Keratinocyte (primary cell): ENCODE data around the gene CD101. TPM values are rescaled to one million over a fixed set of nuclear protein-coding genes. Genes with fewer than 3 reads are reported as not detected.

Experiments
- DNase-seq: peaks from one replicate; pipeline ENCODE4 v3.0.0-alpha.2; 2011; ENCODE audit warnings: low read depth, missing footprints, low spot score
- FAIRE-seq: peaks from 2 replicates; lab custom pipeline; 2011; peaks lifted over from hg19 to GRCh38; lab: Jason Lieb, UNC
- H2AFZ ChIP-seq: 2 replicates; pipeline ENCODE4 v1.6.0; 2012; ENCODE audit warnings: low read length, control low read depth, inconsistent platforms; ENCODE audit not compliant: control insufficient read depth
- H3K27ac ChIP-seq: 2 replicates; pipeline ENCODE4 v1.5.1; 2011; ENCODE audit warnings: low read length; ENCODE audit not compliant: control insufficient read depth, insufficient read depth
- H3K27me3 ChIP-seq: 3 replicates; pipeline ENCODE4 v1.6.0; 2011; ENCODE audit warnings: low read length; ENCODE audit not compliant: control insufficient read depth, insufficient read depth; ENCODE audit errors: extremely low read depth
- H3K36me3 ChIP-seq, 2 experiments: 2 replicates in 1 of 2; 3 replicates in 1 of 2; pipeline ENCODE4 v1.5.1; 2011; ENCODE audit warnings: low read length in 2 of 2, mild to moderate bottlenecking in 1 of 2; ENCODE audit not compliant: control insufficient read depth in 2 of 2, insufficient read depth in 2 of 2; ENCODE audit errors: extremely low read depth in 1 of 2
- H3K4me1 ChIP-seq: 3 replicates; pipeline ENCODE4 v1.5.1; 2011; ENCODE audit warnings: low read length; ENCODE audit not compliant: control insufficient read depth, insufficient read depth; ENCODE audit errors: extremely low read depth
- H3K4me2 ChIP-seq: 3 replicates; pipeline ENCODE4 v1.6.0; 2011; ENCODE audit warnings: low read depth, low read length; ENCODE audit not compliant: control insufficient read depth, insufficient read depth; ENCODE audit errors: extremely low read depth
- H3K4me3 ChIP-seq, 3 experiments: fragments of 200-600 bp in 1 of 3; sonication (generic) in 1 of 3; 2 replicates in 2 of 3; 3 replicates in 1 of 3; pipeline ENCODE4 v1.5.1; 2011 to 2016; ENCODE audit warnings: low read length in 3 of 3, mild to moderate bottlenecking in 3 of 3, control low read depth in 2 of 3, inconsistent platforms in 1 of 3, low read depth in 1 of 3, mixed read lengths in 1 of 3, mixed run types in 1 of 3, moderate library complexity in 1 of 3; ENCODE audit not compliant: control insufficient read depth in 2 of 3, insufficient read depth in 2 of 3; ENCODE audit errors: extremely low read depth in 1 of 3
- H3K79me2 ChIP-seq: 2 replicates; pipeline ENCODE4 v1.6.0; 2012; ENCODE audit warnings: low read length; ENCODE audit not compliant: control insufficient read depth, insufficient read depth
- H3K9ac ChIP-seq: 3 replicates; pipeline ENCODE4 v1.6.0; 2011; ENCODE audit warnings: low read length; ENCODE audit not compliant: control insufficient read depth, insufficient read depth; ENCODE audit errors: extremely low read depth
- H3K9me1 ChIP-seq: 3 replicates; pipeline ENCODE4 v1.6.0; 2011; ENCODE audit warnings: low read length; ENCODE audit not compliant: control insufficient read depth, insufficient read depth; ENCODE audit errors: extremely low read depth
- H3K9me3 ChIP-seq: 2 replicates; pipeline ENCODE4 v1.5.1; 2012; ENCODE audit warnings: low read depth, low read length; ENCODE audit not compliant: control insufficient read depth
- H4K20me1 ChIP-seq: 3 replicates; pipeline ENCODE4 v1.6.0; 2011; ENCODE audit warnings: low read length; ENCODE audit not compliant: control insufficient read depth, insufficient read depth; ENCODE audit errors: extremely low read depth
- EZH2 ChIP-seq: IDR thresholded peaks from one replicate; pipeline ENCODE4 v1.6.1; 2012; ENCODE audit warnings: inconsistent platforms, mild to moderate bottlenecking, low read length, moderate library complexity
- dilution Hi-C: fragments of 300-500 bp; cut with MboI; formaldehyde crosslinking; loops from one replicate; pipeline ENCODE4 v1.7.0; 2020; ENCODE audit warnings: low sequenced_read_pairs; ENCODE audit not compliant: extremely low pct_ligation_motif_present
- polyA plus RNA-seq, 5 experiments: library from polyadenylated mRNA; depleted of rRNA in 3 of 5; stranded (reverse) in 3 of 5; stranded (forward) in 1 of 5; unstranded in 1 of 5; fragments of >200 nt; gene quantifications; 1 replicate in 1 of 5; 2 replicates in 3 of 5; 3 replicates in 1 of 5; pipeline versions ENCODE4 v1.2.1 to v1.2.3, GENCODE V29; 2011 to 2012; ENCODE audit warnings: missing spikeins in 2 of 5, low read depth in 1 of 5, low replicate concordance in 1 of 5
- TF ChIP-seq, protein P1 (sequence below), 3 experiments: IDR thresholded peaks in 1 of 3; conservative IDR thresholded peaks in 1 of 3; optimal IDR thresholded peaks in 1 of 3; 2 replicates in 2 of 3; 3 replicates in 1 of 3; pipeline versions ENCODE3 to v1.5.1; 2011; ENCODE audit warnings: low read length in 3 of 3, mild to moderate bottlenecking in 3 of 3, moderate library complexity in 2 of 3, control low read depth in 1 of 3, inconsistent platforms in 1 of 3; ENCODE audit not compliant: insufficient read depth in 2 of 3; ENCODE audit errors: extremely low read depth in 1 of 3

CD101 gene
- polyA plus RNA-seq, 1 donor (not counting 4 experiments of a cell fraction or from before 2014, with no cell fraction given): 1.8 TPM

DNA sequence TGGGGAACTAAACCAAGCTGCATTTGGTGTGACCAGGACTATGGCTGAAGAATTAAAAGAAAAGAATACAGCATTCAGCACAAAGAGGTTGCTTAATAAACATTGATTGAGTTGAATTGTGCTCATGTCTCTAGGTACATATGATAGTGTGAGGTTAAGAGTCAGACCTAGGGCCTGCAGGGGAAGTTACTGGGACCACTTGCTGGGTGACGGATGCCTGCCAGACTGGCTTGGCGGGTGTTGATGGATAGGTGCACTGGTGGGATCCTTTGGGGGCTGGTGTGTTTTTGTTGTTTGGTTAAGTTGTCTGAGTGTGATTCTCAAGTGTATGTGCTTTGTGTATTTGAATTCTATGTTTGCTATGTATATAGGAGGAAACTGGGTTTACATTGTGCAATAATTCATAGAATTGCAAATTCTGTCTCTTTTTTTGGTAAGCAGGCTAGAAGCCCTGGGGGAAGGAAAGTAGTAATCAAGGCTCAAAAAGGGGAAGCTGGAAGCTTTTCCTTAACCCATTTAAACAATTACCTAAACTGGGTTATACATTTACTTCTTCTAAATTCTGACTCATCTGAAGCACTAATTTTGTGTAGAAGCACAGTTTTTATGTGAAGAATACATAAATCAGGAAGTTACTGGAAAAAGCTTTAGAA is 1.8 kb downstream of the CD101 start:
- H3K27me3 ChIP-seq: no peaks in the 10 kb centered on the region
- H3K4me3 ChIP-seq: no peak overlapping the region
- no peaks in the 10 kb centered on the region for H3K36me3 ChIP-seq
- no peak for TF ChIP-seq EZH2
- TF ChIP-seq, protein P1, sequence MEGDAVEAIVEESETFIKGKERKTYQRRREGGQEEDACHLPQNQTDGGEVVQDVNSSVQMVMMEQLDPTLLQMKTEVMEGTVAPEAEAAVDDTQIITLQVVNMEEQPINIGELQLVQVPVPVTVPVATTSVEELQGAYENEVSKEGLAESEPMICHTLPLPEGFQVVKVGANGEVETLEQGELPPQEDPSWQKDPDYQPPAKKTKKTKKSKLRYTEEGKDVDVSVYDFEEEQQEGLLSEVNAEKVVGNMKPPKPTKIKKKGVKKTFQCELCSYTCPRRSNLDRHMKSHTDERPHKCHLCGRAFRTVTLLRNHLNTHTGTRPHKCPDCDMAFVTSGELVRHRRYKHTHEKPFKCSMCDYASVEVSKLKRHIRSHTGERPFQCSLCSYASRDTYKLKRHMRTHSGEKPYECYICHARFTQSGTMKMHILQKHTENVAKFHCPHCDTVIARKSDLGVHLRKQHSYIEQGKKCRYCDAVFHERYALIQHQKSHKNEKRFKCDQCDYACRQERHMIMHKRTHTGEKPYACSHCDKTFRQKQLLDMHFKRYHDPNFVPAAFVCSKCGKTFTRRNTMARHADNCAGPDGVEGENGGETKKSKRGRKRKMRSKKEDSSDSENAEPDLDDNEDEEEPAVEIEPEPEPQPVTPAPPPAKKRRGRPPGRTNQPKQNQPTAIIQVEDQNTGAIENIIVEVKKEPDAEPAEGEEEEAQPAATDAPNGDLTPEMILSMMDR (optimal IDR thresholded peaks at IDR 0.05 in 1 of 3, IDR thresholded peaks at IDR 0.05 in 1 of 3, conservative IDR thresholded peaks at IDR 0.05 in 1 of 3; ENCODE audit: extremely low read depth in 1 of 3, insufficient read depth in 2 of 3, low read length in 3 of 3): no peak
- no peaks in the 10 kb centered on the region for H4K20me1 ChIP-seq
- H2AFZ ChIP-seq: no peak overlapping the region
- no peaks in the 10 kb centered on the region for H3K9me1 ChIP-seq
- H3K79me2 ChIP-seq: no peaks in the 10 kb centered on the region
- DNase-seq (no peak), FAIRE-seq (no peak)
- no peaks in the 10 kb centered on the region for H3K9me3 ChIP-seq
- peaks cover 11% of the 10 kb centered on the region for H3K4me1 ChIP-seq
- H3K4me2 ChIP-seq: no peak overlapping the region
- H3K9ac ChIP-seq: no peak overlapping the region
- dilution Hi-C loops: no loop called here
- H3K27ac ChIP-seq: no peak overlapping the region

DNA sequence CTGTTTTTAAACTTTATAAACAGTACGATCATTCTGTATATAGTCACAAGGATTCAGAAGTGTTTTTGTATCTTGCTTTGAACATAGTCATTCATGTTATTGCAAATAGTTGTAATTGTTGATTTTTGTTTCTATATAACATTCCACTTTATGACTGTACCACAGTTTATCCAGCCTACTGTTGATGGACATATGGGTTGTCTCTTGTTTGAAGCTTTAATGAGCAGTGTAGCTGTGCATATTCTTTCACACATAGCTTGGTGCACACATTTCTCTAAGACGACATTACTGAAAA is 6.1 kb downstream of the CD101 start:
- no peak for TF ChIP-seq EZH2
- TF ChIP-seq, protein P1 (optimal IDR thresholded peaks at IDR 0.05 in 1 of 3, IDR thresholded peaks at IDR 0.05 in 1 of 3, conservative IDR thresholded peaks at IDR 0.05 in 1 of 3; ENCODE audit: extremely low read depth in 1 of 3, insufficient read depth in 2 of 3, low read length in 3 of 3): no peak
- Histone ChIP-seq H3K4me2 (peak overlapping the region; percentile 16), H3K27ac (no peak overlapping the region), H2AFZ (no peak overlapping the region), H4K20me1 (no peaks in the 10 kb centered on the region), H3K27me3 (no peaks in the 10 kb centered on the region), H3K36me3 (peaks cover 0 to 3% of the 10 kb centered on the region in 2 experiments), H3K9ac (no peak overlapping the region), H3K9me3 (no peaks in the 10 kb centered on the region), H3K9me1 (no peaks in the 10 kb centered on the region), H3K4me3 (no peak overlapping the region), H3K79me2 (no peaks in the 10 kb centered on the region), H3K4me1 (peaks cover 7% of the 10 kb centered on the region)
- dilution Hi-C loops: no loop called here
- DNase-seq: no peak
- no peak for FAIRE-seq
